ENCODE measurements around the gene WNK1.

GRCh38 chr12:772056-772697 lies 19.8 kb downstream of the WNK1 start:
- TF ChIP-seq CTCF (IDR thresholded peaks at IDR 0.05 in 4 of 5, conservative IDR thresholded peaks at IDR 0.05 in 1 of 5): no peak
- TF ChIP-seq POLR2A (IDR thresholded peaks at IDR 0.05): no peak

All from gastrocnemius medialis (tissue), 4 donors.